GM20431 (cell line): ENCODE data around the gene SYNDIG1L.

ENCODE experiments used
- in situ Hi-C: fragments of 300-500 bp; cut with MseI, MboI; formaldehyde crosslinking; loops from one replicate; pipeline ENCODE4 v1.15.0; 2020; ENCODE audit warnings: low sequenced_read_pairs; ENCODE audit not compliant: unreplicated experiment

SYNDIG1L gene

GRCh38 chr14:74368441-74368840, 57.6 kb downstream of the SYNDIG1L start:
- in situ Hi-C loops: loop anchor here (25.0 kb wide), 1 partner anchor 119 kb away; the partner anchor contains the start of genes ISCA2 and NPC2

- in situ Hi-C loops: loop anchor here (25.0 kb wide), 1 partner anchor 119 kb away; the partner anchor contains the start of genes ISCA2 and NPC2
Observed at GRCh38 chr14:74368026-74368425, 58.0 kb downstream of the SYNDIG1L start.

GRCh38 chr14:74364271-74364880, 61.6 kb downstream of the SYNDIG1L start:
- in situ Hi-C loops: loop anchor here (25.0 kb wide), 1 partner anchor 123 kb away; the partner anchor contains the start of genes ISCA2 and NPC2

- in situ Hi-C loops: loop anchor here (25.0 kb wide), 1 partner anchor 125 kb away; the partner anchor contains the start of genes ISCA2 and NPC2
Observed at GRCh38 chr14:74362361-74362915, 63.6 kb downstream of the SYNDIG1L start.

- in situ Hi-C loops: loop anchor here (25.0 kb wide), 1 partner anchor 127 kb away; the partner anchor contains the start of genes ISCA2 and NPC2
Observed at GRCh38 chr14:74360163-74360562, 65.8 kb downstream of the SYNDIG1L start.

DNA sequence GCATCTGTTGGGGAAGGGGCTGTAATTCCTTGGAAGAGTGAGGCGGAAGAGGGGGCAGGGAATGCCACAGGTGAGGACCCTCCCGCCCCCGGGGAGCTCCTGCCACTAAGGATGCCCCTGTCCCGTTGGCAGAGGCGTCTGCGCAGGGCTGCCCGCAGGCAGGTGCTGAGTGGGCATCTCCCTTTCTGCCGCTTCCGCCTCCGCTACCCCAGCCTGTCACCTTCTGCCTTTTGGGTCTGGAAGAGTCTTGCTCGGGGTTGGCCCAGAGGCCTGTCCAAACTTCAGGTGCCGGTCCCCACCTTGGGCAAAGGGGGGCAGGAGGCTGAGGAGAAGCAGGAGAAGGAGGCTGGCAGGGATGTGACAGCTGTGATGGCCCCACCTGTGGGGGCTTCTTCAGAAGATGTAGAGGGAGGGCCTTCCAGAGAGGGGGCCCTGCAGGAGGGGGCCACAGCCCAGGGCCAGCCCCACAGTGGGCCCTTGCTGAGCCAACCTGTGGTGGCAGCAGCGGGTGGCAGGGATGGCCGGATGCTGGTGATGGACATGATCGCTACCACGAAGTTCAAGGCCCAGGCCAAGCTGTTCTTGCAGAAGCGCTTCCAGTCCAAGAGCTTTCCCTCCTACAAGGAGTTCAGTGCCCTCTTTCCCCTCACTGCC, 67.7 kb downstream of the SYNDIG1L start:
- in situ Hi-C loops: loop anchor here (25.0 kb wide), 1 partner anchor 129 kb away; the partner anchor contains the start of genes ISCA2 and NPC2

DNA sequence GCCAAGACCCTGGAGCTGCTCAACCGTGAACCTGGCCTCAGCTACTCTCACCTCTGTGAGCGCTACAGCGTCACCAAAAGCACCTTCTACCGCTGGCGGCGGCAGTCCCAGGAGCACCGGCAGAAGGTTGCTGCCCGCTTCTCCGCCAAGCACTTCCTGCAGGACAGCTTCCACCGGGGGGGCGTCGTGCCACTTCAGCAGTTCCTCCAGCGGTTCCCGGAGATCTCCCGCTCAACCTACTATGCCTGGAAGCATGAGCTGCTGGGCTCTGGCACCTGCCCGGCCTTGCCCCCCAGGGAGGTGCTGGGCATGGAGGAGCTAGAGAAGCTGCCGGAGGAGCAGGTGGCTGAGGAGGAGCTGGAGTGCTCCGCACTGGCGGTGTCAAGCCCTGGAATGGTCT, 68.4 kb downstream of the SYNDIG1L start:
- in situ Hi-C loops: loop anchor here (25.0 kb wide), 1 partner anchor 130 kb away; the partner anchor contains the start of genes ISCA2 and NPC2

GRCh38 chr14:74356892-74357575, 69.0 kb downstream of the SYNDIG1L start:
- in situ Hi-C loops: loop anchor here (25.0 kb wide), 1 partner anchor 130 kb away; the partner anchor contains the start of genes ISCA2 and NPC2
